ENCODE data around the gene FAM124A. TPM values are rescaled to one million over a fixed set of nuclear protein-coding genes. Genes with fewer than 3 reads are reported as not detected.

Gene FAM124A
- total and polyA plus RNA-seq, 7 experiments from 2014 or later: 0.12 to 0.85 TPM; not detected in 5

GRCh38 chr13:51305271-51305967 is 83.2 kb downstream of the FAM124A start:
- H3K27me3 ChIP-seq (ENCODE audit: control insufficient read depth in 2 of 2, insufficient read depth in 2 of 2, low read length in 2 of 2): no peaks in the 10 kb centered on the region
- H3K9me3 ChIP-seq (ENCODE audit: control insufficient read depth in 2 of 3, low read length in 3 of 3): no peaks in the 10 kb centered on the region
- H3K27me3 Mint-ChIP-seq: peaks cover 0 to 4% (median 0%) of the 10 kb centered on the region in 5 donors
- no peak overlapping the region for H3K4me3 ChIP-seq (ENCODE audit: low read length)
- CTCF ChIA-PET: no interaction called here
- no peaks in the 10 kb centered on the region for H3K36me3 ChIP-seq (ENCODE audit: control insufficient read depth in 2 of 3, insufficient read depth in 3 of 3, low read length in 3 of 3)
- H3K36me3 Mint-ChIP-seq: no peaks in the 10 kb centered on the region
- intact Hi-C loops (cut with micrococcal nuclease): no loop called here
- DNase-seq: no peak
- H3K4me1 ChIP-seq (ENCODE audit: control insufficient read depth in 2 of 2, insufficient read depth in 2 of 2, low read length in 2 of 2): no peaks in the 10 kb centered on the region
- H3K9me3 Mint-ChIP-seq: no peaks in the 10 kb centered on the region
- H3K27ac Mint-ChIP-seq: no peak overlapping the region
- peaks cover 0 to 2% (median 0%) of the 10 kb centered on the region in 7 donors for H3K4me1 Mint-ChIP-seq
- POLR2A ChIA-PET: no interaction called here
- no peak overlapping the region for H3K4me3 Mint-ChIP-seq
- H3K27ac ChIP-seq (ENCODE audit: low read depth, low read length): no peak overlapping the region
- ATAC-seq: no peak

GRCh38 chr13:51308781-51309180 is 86.6 kb downstream of the FAM124A start:
- intact Hi-C loops (cut with micrococcal nuclease): no loop called here
- H3K9me3 Mint-ChIP-seq: peaks cover 0 to 2% (median 0%) of the 10 kb centered on the region in 11 donors
- peak overlapping the region in 1 of 9 donors; percentile 22 for H3K27ac Mint-ChIP-seq
- H3K4me1 Mint-ChIP-seq: peaks cover 0 to 2% (median 0%) of the 10 kb centered on the region in 7 donors
- Histone ChIP-seq H3K4me3 (ENCODE audit: low read length) (no peak overlapping the region), H3K27ac (ENCODE audit: low read depth, low read length) (no peak overlapping the region), H3K27me3 (ENCODE audit: control insufficient read depth in 2 of 2, insufficient read depth in 2 of 2, low read length in 2 of 2) (no peaks in the 10 kb centered on the region), H3K36me3 (ENCODE audit: control insufficient read depth in 2 of 3, insufficient read depth in 3 of 3, low read length in 3 of 3) (no peaks in the 10 kb centered on the region), H3K4me1 (ENCODE audit: control insufficient read depth in 2 of 2, insufficient read depth in 2 of 2, low read length in 2 of 2) (no peaks in the 10 kb centered on the region), H3K9me3 (ENCODE audit: control insufficient read depth in 2 of 3, low read length in 3 of 3) (no peaks in the 10 kb centered on the region)
- DNase-seq: no peak
- POLR2A ChIA-PET: no interaction called here
- CTCF ChIA-PET: no interaction called here
- no peak overlapping the region for H3K4me3 Mint-ChIP-seq
- H3K27me3 Mint-ChIP-seq: peaks cover 0 to 14% (median 4%) of the 10 kb centered on the region in 5 donors
- H3K36me3 Mint-ChIP-seq: no peaks in the 10 kb centered on the region
- no peak for ATAC-seq

- Mint-ChIP-seq H3K4me3 (no peak overlapping the region), H3K27me3 (peaks cover 0 to 14% (median 7%) of the 10 kb centered on the region in 5 donors), H3K4me1 (peaks cover 0 to 2% (median 0%) of the 10 kb centered on the region in 7 donors), H3K27ac (no peak overlapping the region), H3K9me3 (peaks cover 0 to 2% (median 0%) of the 10 kb centered on the region in 11 donors), H3K36me3 (no peaks in the 10 kb centered on the region)
- Histone ChIP-seq H3K4me1 (ENCODE audit: control insufficient read depth in 2 of 2, insufficient read depth in 2 of 2, low read length in 2 of 2) (no peaks in the 10 kb centered on the region), H3K9me3 (ENCODE audit: control insufficient read depth in 2 of 3, low read length in 3 of 3) (no peaks in the 10 kb centered on the region), H3K4me3 (ENCODE audit: low read length) (no peak overlapping the region), H3K27me3 (ENCODE audit: control insufficient read depth in 2 of 2, insufficient read depth in 2 of 2, low read length in 2 of 2) (no peaks in the 10 kb centered on the region), H3K36me3 (ENCODE audit: control insufficient read depth in 2 of 3, insufficient read depth in 3 of 3, low read length in 3 of 3) (no peaks in the 10 kb centered on the region), H3K27ac (ENCODE audit: low read depth, low read length) (no peak overlapping the region)
- ATAC-seq (no peak), DNase-seq (no peak)
- ChIA-PET CTCF (no interaction called here), POLR2A (no interaction called here)
- intact Hi-C loops (cut with micrococcal nuclease): no loop called here
These were observed 89.0 kb downstream of the FAM124A start for GRCh38 chr13:51311231-51311630.

- POLR2A ChIA-PET: no interaction called here
- no peak overlapping the region for H3K27ac Mint-ChIP-seq
- H3K9me3 ChIP-seq (ENCODE audit: control insufficient read depth in 2 of 3, low read length in 3 of 3): no peaks in the 10 kb centered on the region
- DNase-seq (no peak), ATAC-seq (no peak)
- H3K27me3 Mint-ChIP-seq: peaks cover 0 to 14% (median 7%) of the 10 kb centered on the region in 5 donors
- no peak overlapping the region for H3K27ac ChIP-seq (ENCODE audit: low read depth, low read length)
- intact Hi-C loops (cut with micrococcal nuclease): no loop called here
- CTCF ChIA-PET: interaction anchor here (0.6 kb wide), 1 partner anchor 12 kb away, joined by 3 read pairs; no protein-coding TSS in a partner anchor
- H3K36me3 ChIP-seq (ENCODE audit: control insufficient read depth in 2 of 3, insufficient read depth in 3 of 3, low read length in 3 of 3): no peaks in the 10 kb centered on the region
- H3K4me3 ChIP-seq (ENCODE audit: low read length): no peak overlapping the region
- no peak overlapping the region for H3K4me3 Mint-ChIP-seq
- no peaks in the 10 kb centered on the region for H3K4me1 ChIP-seq (ENCODE audit: control insufficient read depth in 2 of 2, insufficient read depth in 2 of 2, low read length in 2 of 2)
- H3K27me3 ChIP-seq (ENCODE audit: control insufficient read depth in 2 of 2, insufficient read depth in 2 of 2, low read length in 2 of 2): no peaks in the 10 kb centered on the region
- H3K9me3 Mint-ChIP-seq: peaks cover 0 to 2% (median 0%) of the 10 kb centered on the region in 11 donors
- peaks cover 0 to 2% (median 0%) of the 10 kb centered on the region in 7 donors for H3K4me1 Mint-ChIP-seq
- no peaks in the 10 kb centered on the region for H3K36me3 Mint-ChIP-seq
These were observed 89.8 kb downstream of the FAM124A start for GRCh38 chr13:51311957-51312520.

GRCh38 chr13:51313619-51314018 is 91.4 kb downstream of the FAM124A start:
- peaks cover 0 to 2% (median 0%) of the 10 kb centered on the region in 11 donors for H3K9me3 Mint-ChIP-seq
- Histone ChIP-seq H3K27ac (ENCODE audit: low read depth, low read length) (no peak overlapping the region), H3K4me3 (ENCODE audit: low read length) (no peak overlapping the region), H3K9me3 (ENCODE audit: control insufficient read depth in 2 of 3, low read length in 3 of 3) (no peaks in the 10 kb centered on the region), H3K36me3 (ENCODE audit: control insufficient read depth in 2 of 3, insufficient read depth in 3 of 3, low read length in 3 of 3) (no peaks in the 10 kb centered on the region), H3K27me3 (ENCODE audit: control insufficient read depth in 2 of 2, insufficient read depth in 2 of 2, low read length in 2 of 2) (no peaks in the 10 kb centered on the region), H3K4me1 (ENCODE audit: control insufficient read depth in 2 of 2, insufficient read depth in 2 of 2, low read length in 2 of 2) (no peaks in the 10 kb centered on the region)
- peaks cover 0 to 1% (median 0%) of the 10 kb centered on the region in 7 donors for H3K4me1 Mint-ChIP-seq
- no peak for ATAC-seq
- DNase-seq: no peak
- ChIA-PET POLR2A (no interaction called here), CTCF (interaction anchor here (0.8 kb wide), 1 partner anchor 16 kb away, joined by 3 read pairs; no protein-coding TSS in a partner anchor)
- peaks cover 0 to 12% (median 7%) of the 10 kb centered on the region in 5 donors for H3K27me3 Mint-ChIP-seq
- H3K4me3 Mint-ChIP-seq: no peak overlapping the region
- intact Hi-C loops (cut with micrococcal nuclease): no loop called here
- no peaks in the 10 kb centered on the region for H3K36me3 Mint-ChIP-seq
- H3K27ac Mint-ChIP-seq: no peak overlapping the region

- no peak for DNase-seq
- Mint-ChIP-seq H3K4me1 (peaks cover 0 to 1% (median 0%) of the 10 kb centered on the region in 7 donors), H3K36me3 (no peaks in the 10 kb centered on the region), H3K4me3 (no peak overlapping the region), H3K9me3 (peaks cover 0 to under 1% (median 0%) of the 10 kb centered on the region in 11 donors), H3K27ac (no peak overlapping the region), H3K27me3 (peaks cover 0 to 7% (median 4%) of the 10 kb centered on the region in 5 donors)
- Histone ChIP-seq H3K4me1 (ENCODE audit: control insufficient read depth in 2 of 2, insufficient read depth in 2 of 2, low read length in 2 of 2) (no peaks in the 10 kb centered on the region), H3K9me3 (ENCODE audit: control insufficient read depth in 2 of 3, low read length in 3 of 3) (no peaks in the 10 kb centered on the region), H3K27ac (ENCODE audit: low read depth, low read length) (no peak overlapping the region), H3K27me3 (ENCODE audit: control insufficient read depth in 2 of 2, insufficient read depth in 2 of 2, low read length in 2 of 2) (no peaks in the 10 kb centered on the region), H3K36me3 (ENCODE audit: control insufficient read depth in 2 of 3, insufficient read depth in 3 of 3, low read length in 3 of 3) (no peaks in the 10 kb centered on the region), H3K4me3 (ENCODE audit: low read length) (no peak overlapping the region)
- POLR2A ChIA-PET: no interaction called here
- intact Hi-C loops (cut with micrococcal nuclease): no loop called here
- CTCF ChIA-PET: no interaction called here
- ATAC-seq: no peak
These were observed 95.1 kb downstream of the FAM124A start for GRCh38 chr13:51317262-51317661.

GRCh38 chr13:51318015-51318414 is 95.8 kb downstream of the FAM124A start:
- Mint-ChIP-seq H3K27me3 (peaks cover 0 to 7% (median 3%) of the 10 kb centered on the region in 5 donors), H3K4me3 (no peak overlapping the region), H3K9me3 (no peaks in the 10 kb centered on the region), H3K36me3 (no peaks in the 10 kb centered on the region), H3K27ac (no peak overlapping the region), H3K4me1 (peaks cover 0 to 1% (median 0%) of the 10 kb centered on the region in 7 donors)
- intact Hi-C loops (cut with micrococcal nuclease): no loop called here
- no peaks in the 10 kb centered on the region for H3K36me3 ChIP-seq (ENCODE audit: control insufficient read depth in 2 of 3, insufficient read depth in 3 of 3, low read length in 3 of 3)
- H3K4me1 ChIP-seq (ENCODE audit: control insufficient read depth in 2 of 2, insufficient read depth in 2 of 2, low read length in 2 of 2): no peaks in the 10 kb centered on the region
- DNase-seq (no peak), ATAC-seq (no peak)
- POLR2A ChIA-PET: no interaction called here
- H3K27me3 ChIP-seq (ENCODE audit: control insufficient read depth in 2 of 2, insufficient read depth in 2 of 2, low read length in 2 of 2): no peaks in the 10 kb centered on the region
- no peak overlapping the region for H3K4me3 ChIP-seq (ENCODE audit: low read length)
- no peak overlapping the region for H3K27ac ChIP-seq (ENCODE audit: low read depth, low read length)
- H3K9me3 ChIP-seq (ENCODE audit: control insufficient read depth in 2 of 3, low read length in 3 of 3): no peaks in the 10 kb centered on the region
- CTCF ChIA-PET: no interaction called here
